Gastrocnemius medialis (tissue), 4 donors: ENCODE data around the gene IRAK2. TPM values are rescaled to one million over a fixed set of nuclear protein-coding genes. Genes with fewer than 3 reads are reported as not detected.
A peak's percentile ranks its signal among the peaks of the same experiment; 100 is the strongest.

Source experiments
- ATAC-seq, 2 donors: fragments of 150-250 bp; one replicate each; pipeline ENCODE4 v1.9.1; 2016
- DNase-seq, 2 donors: peaks; one replicate each; pipeline ENCODE4 v3.0.0-alpha.2; 2019
- H3K27ac ChIP-seq, 4 donors: fragments of 200-600 bp; sonication (generic); 1 replicate in 1 of 4; 2 replicates in 3 of 4; pipeline ENCODE4 v1.5.1; 2016 to 2018; ENCODE audit warnings: mild to moderate bottlenecking in 2 of 4, moderate library complexity in 1 of 4
- H3K27me3 ChIP-seq, 3 donors: fragments of 200-600 bp; sonication (generic) in 2 of 3; 1 replicate in 1 of 3; 2 replicates in 2 of 3; pipeline versions ENCODE4 v1.5.1 to v1.6.0; 2016 to 2019; ENCODE audit warnings: mild to moderate bottlenecking in 1 of 3, moderate library complexity in 1 of 3
- H3K36me3 ChIP-seq, 2 donors: fragments of 200-600 bp; sonication (generic) in 1 of 2; one replicate each; pipeline ENCODE4 v1.5.1; 2017 to 2018
- H3K4me1 ChIP-seq, 2 donors: fragments of 200-600 bp; sonication (generic) in 1 of 2; one replicate each; pipeline ENCODE4 v1.5.1; 2016 to 2017; ENCODE audit warnings: mild to moderate bottlenecking in 2 of 2
- H3K4me3 ChIP-seq, 4 donors: fragments of 200-600 bp; sonication (generic) in 3 of 4; 1 replicate in 1 of 4; 2 replicates in 3 of 4; pipeline ENCODE4 v1.5.1; 2016 to 2019; ENCODE audit warnings: mild to moderate bottlenecking in 2 of 4
- H3K9me3 ChIP-seq, 3 donors: fragments of 200-600 bp; sonication (generic) in 2 of 3; 1 replicate in 1 of 3; 2 replicates in 2 of 3; pipeline ENCODE4 v1.5.1; 2016 to 2019
- POLR2A ChIP-seq, 2 donors: fragments of 450-650 bp; IDR thresholded peaks; one replicate each; pipeline ENCODE4 v1.6.1; 2017; ENCODE audit warnings: antibody characterized with exemption in 2 of 2, mild to moderate bottlenecking in 2 of 2, moderate library complexity in 2 of 2
- in situ Hi-C, 4 donors: fragments of 200-750 bp; cut with MboI; loops; one replicate each; pipeline versions ENCODE4 v1.15.0 to v1.8.0; 2017; ENCODE audit warnings: low sequenced_read_pairs in 4 of 4
- intact Hi-C: fragments of 100-400 bp; cut with DNase I; formaldehyde crosslinking; loops from one replicate; pipeline ENCODE4 v1.15.1; 2023; ENCODE audit warnings: low total_unique reads
- total RNA-seq, 4 donors: library from RNA; depleted of rRNA; stranded (reverse); fragments of >200 nt; gene quantifications; one replicate each; pipeline versions ENCODE4 v1.1.0 to v1.2.3, GENCODE V29; 2016
- TF ChIP-seq, protein P1 (sequence below), 5 experiments: fragments of 450-650 bp in 3 of 5; fragments of 200-600 bp in 2 of 5; sonication (generic) in 2 of 5; IDR thresholded peaks in 4 of 5; conservative IDR thresholded peaks in 1 of 5; 1 replicate in 4 of 5; 2 replicates in 1 of 5; pipeline ENCODE4 v1.5.1; 2016 to 2019; ENCODE audit warnings: antibody characterized with exemption in 5 of 5, mild to moderate bottlenecking in 3 of 5, moderate library complexity in 3 of 5

IRAK2 gene
- total RNA-seq, 4 donors from 2014 or later = 21.9 to 42.0 (median 25.8) TPM

DNA sequence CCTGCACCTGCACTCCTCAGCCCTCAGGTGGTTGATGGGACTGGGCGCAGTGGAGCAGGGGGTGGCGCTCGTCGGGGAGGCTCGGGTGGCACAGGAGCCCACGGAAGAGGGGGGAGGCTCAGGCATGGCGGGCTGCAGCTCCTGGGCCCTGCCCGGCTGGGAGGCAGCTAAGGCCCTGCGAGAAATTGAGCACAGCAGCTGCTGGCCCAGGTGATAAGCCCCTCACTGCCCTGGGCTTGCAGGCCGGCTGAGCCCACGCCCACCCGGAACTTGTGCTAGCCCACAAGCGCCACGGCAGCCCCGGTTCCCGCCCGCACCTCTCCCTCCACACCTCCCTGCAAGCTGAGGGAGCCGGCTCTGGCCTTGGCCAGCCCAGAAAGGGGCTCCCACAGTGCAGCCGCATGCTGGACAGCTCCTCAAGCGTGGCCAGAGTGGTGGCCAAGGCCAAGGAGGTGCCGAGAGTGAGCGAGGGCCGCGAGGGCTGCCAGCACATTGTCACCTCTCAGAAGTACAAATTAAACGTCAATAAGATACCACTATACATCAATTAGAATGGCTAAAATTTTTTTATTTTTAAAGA lies 28.2 kb upstream of the IRAK2 start:
- no peak overlapping the region for H3K27ac ChIP-seq
- intact Hi-C loops = no loop called here
- H3K4me1 ChIP-seq = no peaks in the 10 kb centered on the region
- ATAC-seq (no peak), DNase-seq (no peak)
- no peak overlapping the region for H3K4me3 ChIP-seq
- no peaks in the 10 kb centered on the region for H3K9me3 ChIP-seq
- TF ChIP-seq, protein P1, sequence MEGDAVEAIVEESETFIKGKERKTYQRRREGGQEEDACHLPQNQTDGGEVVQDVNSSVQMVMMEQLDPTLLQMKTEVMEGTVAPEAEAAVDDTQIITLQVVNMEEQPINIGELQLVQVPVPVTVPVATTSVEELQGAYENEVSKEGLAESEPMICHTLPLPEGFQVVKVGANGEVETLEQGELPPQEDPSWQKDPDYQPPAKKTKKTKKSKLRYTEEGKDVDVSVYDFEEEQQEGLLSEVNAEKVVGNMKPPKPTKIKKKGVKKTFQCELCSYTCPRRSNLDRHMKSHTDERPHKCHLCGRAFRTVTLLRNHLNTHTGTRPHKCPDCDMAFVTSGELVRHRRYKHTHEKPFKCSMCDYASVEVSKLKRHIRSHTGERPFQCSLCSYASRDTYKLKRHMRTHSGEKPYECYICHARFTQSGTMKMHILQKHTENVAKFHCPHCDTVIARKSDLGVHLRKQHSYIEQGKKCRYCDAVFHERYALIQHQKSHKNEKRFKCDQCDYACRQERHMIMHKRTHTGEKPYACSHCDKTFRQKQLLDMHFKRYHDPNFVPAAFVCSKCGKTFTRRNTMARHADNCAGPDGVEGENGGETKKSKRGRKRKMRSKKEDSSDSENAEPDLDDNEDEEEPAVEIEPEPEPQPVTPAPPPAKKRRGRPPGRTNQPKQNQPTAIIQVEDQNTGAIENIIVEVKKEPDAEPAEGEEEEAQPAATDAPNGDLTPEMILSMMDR (IDR thresholded peaks at IDR 0.05 in 4 of 5, conservative IDR thresholded peaks at IDR 0.05 in 1 of 5) = no peak
- no peak for TF ChIP-seq POLR2A (IDR thresholded peaks at IDR 0.05)
- H3K27me3 ChIP-seq = no peaks in the 10 kb centered on the region
- in situ Hi-C loops = no loop called here
- no peaks in the 10 kb centered on the region for H3K36me3 ChIP-seq

DNA sequence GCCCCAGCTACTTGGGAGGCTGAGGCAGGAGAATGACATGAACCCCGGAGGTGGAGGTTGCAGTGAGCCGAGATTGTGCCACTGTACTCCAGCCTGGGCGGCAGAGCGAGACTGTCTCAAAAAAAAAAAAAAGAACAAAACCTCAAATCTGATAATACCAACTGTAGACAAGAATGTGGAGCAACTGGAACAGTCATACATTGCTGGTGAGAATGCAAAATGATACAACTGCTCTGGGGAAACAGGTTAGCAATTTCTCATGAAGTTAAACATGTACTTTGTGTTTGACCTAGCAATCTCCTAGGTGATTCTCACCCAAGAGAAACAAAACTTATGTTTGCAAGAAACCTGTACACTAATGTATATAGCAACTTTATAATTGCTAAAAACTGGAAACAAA lies 27.5 kb upstream of the IRAK2 start:
- no peaks in the 10 kb centered on the region for H3K27me3 ChIP-seq
- no peak for ATAC-seq
- H3K4me1 ChIP-seq = no peaks in the 10 kb centered on the region
- TF ChIP-seq, protein P1 (IDR thresholded peaks at IDR 0.05 in 4 of 5, conservative IDR thresholded peaks at IDR 0.05 in 1 of 5) = no peak
- H3K4me3 ChIP-seq = no peak overlapping the region
- no peaks in the 10 kb centered on the region for H3K36me3 ChIP-seq
- no peak overlapping the region for H3K27ac ChIP-seq
- in situ Hi-C loops = no loop called here
- H3K9me3 ChIP-seq = no peaks in the 10 kb centered on the region
- DNase-seq = no peak
- intact Hi-C loops = no loop called here

GRCh38 chr3:10140996-10141546 lies 23.6 kb upstream of the IRAK2 start:
- Histone ChIP-seq H3K27me3 (no peaks in the 10 kb centered on the region), H3K4me3 (peak overlapping the region; percentile 75 to 86 (median 81)), H3K36me3 (no peaks in the 10 kb centered on the region), H3K4me1 (peaks cover 22 to 30% of the 10 kb centered on the region in 2 donors), H3K9me3 (no peaks in the 10 kb centered on the region), H3K27ac (peak overlapping the region; percentile 89 to 93 (median 92))
- TF ChIP-seq POLR2A (IDR thresholded peaks at IDR 0.05) = no peak
- TF ChIP-seq, protein P1 (IDR thresholded peaks at IDR 0.05 in 4 of 5, conservative IDR thresholded peaks at IDR 0.05 in 1 of 5) = no peak
- DNase-seq (no peak), ATAC-seq (no peak)
- in situ Hi-C loops (no loop called here), intact Hi-C loops (loop anchor here (1.0 to 10.0 kb wide), 2 partner anchors 26 to 206 kb away; partner anchors contain the start of genes BRK1 and CRELD1)

GRCh38 chr3:10142707-10143560 lies 21.8 kb upstream of the IRAK2 start:
- no peak for TF ChIP-seq POLR2A (IDR thresholded peaks at IDR 0.05)
- TF ChIP-seq, protein P1 (IDR thresholded peaks at IDR 0.05 in 4 of 5, conservative IDR thresholded peaks at IDR 0.05 in 1 of 5) = no peak
- Histone ChIP-seq H3K9me3 (no peaks in the 10 kb centered on the region), H3K4me1 (peaks cover 22 to 36% of the 10 kb centered on the region in 2 donors), H3K27me3 (no peaks in the 10 kb centered on the region), H3K36me3 (peaks cover 0 to 10% of the 10 kb centered on the region in 2 donors), H3K27ac (peak overlapping the region; percentile 89 to 93 (median 92)), H3K4me3 (peak overlapping the region; percentile 75 to 86 (median 81))
- in situ Hi-C loops (no loop called here), intact Hi-C loops (loop anchor here (2.0 to 10.0 kb wide), 2 partner anchors 22 to 208 kb away; partner anchors contain the start of genes CRELD1 and IRAK2)
- DNase-seq (peak in 1 of 2 donors; percentile 22), ATAC-seq (no peak)
